Measurements from ENCODE around the gene CPLX1. TPM values are rescaled to one million over a fixed set of nuclear protein-coding genes. Genes with fewer than 3 reads are reported as not detected.

CPLX1 gene
- total and polyA plus RNA-seq, 2 experiments from 2014 or later = 0.79 to 1.8 TPM

GRCh38 chr4:795726-796119 lies 30.2 kb downstream of the CPLX1 start:
- Histone ChIP-seq H3K27me3 (peaks cover 67% of the 10 kb centered on the region), H3K4me3 (no peak overlapping the region), H3K27ac (no peak overlapping the region), H3K4me1 (ENCODE audit: low read depth) (no peaks in the 10 kb centered on the region), H3K36me3 (no peaks in the 10 kb centered on the region), H3K9me3 (ENCODE audit: low read depth) (no peaks in the 10 kb centered on the region)
- no peak for DNase-seq (ENCODE audit: low read depth in 1 of 2, low spot score in 1 of 2)
- TF ChIP-seq, protein P1, sequence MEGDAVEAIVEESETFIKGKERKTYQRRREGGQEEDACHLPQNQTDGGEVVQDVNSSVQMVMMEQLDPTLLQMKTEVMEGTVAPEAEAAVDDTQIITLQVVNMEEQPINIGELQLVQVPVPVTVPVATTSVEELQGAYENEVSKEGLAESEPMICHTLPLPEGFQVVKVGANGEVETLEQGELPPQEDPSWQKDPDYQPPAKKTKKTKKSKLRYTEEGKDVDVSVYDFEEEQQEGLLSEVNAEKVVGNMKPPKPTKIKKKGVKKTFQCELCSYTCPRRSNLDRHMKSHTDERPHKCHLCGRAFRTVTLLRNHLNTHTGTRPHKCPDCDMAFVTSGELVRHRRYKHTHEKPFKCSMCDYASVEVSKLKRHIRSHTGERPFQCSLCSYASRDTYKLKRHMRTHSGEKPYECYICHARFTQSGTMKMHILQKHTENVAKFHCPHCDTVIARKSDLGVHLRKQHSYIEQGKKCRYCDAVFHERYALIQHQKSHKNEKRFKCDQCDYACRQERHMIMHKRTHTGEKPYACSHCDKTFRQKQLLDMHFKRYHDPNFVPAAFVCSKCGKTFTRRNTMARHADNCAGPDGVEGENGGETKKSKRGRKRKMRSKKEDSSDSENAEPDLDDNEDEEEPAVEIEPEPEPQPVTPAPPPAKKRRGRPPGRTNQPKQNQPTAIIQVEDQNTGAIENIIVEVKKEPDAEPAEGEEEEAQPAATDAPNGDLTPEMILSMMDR (IDR thresholded peaks at IDR 0.05; ENCODE audit: low read depth, low read length) = no peak

DNA sequence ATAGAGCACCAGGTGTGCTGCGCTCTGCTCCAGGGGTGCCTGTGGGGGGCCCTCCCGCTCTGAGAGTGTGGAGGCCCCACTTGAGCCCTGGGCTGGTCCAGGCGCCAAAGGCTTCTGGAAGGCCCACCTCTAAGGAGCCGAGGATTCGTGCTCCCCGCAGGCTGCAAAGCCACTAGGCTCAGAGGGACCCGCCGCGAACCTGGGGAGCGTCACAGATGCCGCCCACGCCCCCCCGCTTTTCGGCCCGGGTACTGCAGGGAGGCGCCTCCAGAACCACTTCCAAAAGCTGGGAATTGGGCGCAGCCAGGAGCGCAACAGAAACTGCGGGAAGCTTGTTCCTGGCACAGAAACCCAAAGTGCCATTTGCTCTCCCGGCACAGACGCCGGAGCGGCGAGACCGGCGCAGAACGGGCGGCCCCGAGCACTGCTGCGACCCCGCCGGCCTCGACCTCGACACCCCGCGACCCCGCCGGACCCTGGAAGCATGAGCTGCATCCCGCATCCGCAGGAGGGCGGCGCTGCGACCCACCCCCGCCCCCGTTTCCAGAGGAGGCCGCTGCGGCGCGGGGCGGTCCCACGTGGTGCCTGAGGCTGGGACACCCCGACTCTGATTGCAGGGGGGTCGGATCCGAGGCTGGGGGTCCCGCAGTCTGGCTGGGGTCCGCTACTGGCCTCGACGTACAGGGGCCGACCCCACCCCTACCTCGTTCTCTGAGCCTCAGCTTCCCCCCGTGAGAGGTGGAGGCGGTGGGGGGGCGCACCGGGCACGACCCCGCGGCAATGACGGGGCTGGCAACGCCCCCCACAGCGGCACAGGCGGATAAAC lies 30.8 kb downstream of the CPLX1 start:
- TF ChIP-seq, protein P1 (IDR thresholded peaks at IDR 0.05; ENCODE audit: low read depth, low read length) = no peak
- no peak for DNase-seq (ENCODE audit: low read depth in 1 of 2, low spot score in 1 of 2)

DNA sequence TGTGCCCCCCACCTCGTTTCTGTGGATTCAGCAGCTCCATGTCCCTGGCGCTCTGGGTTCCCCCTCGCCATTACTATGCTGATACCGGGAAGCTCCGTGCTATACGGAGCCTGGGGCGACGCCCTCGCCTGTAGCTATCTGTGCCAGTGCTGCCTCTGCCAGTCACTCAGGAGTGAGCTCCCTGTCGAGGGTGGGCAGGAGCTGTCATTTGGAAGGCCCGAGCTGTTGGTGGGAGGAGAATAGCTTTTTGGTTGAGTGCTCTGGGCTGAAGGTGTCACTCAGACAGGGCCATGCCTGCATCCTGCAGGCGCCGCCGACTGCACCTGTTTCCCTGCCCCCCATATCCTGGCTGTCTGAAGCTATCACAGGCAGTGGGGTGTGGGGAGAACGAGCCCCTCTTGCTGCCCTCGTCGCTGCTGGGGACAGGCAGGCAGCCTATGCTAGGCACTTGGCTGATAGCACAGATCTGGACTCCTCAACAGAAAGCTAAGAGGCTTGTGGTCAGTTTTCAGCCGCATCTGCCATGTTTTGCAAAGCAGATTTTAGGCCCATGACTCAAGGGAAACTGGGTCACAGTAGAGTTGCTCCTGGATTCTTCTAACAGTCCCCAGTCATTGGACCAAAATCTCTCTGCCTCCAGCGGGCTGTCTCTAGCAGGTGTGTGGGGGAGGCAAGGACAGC lies 31.8 kb downstream of the CPLX1 start:
- Histone ChIP-seq H3K4me1 (ENCODE audit: low read depth) (no peaks in the 10 kb centered on the region), H3K36me3 (no peaks in the 10 kb centered on the region), H3K9me3 (ENCODE audit: low read depth) (no peaks in the 10 kb centered on the region), H3K27me3 (peaks cover 78% of the 10 kb centered on the region), H3K4me3 (no peak overlapping the region), H3K27ac (no peak overlapping the region)
- DNase-seq (ENCODE audit: low read depth in 1 of 2, low spot score in 1 of 2) = no peak
- TF ChIP-seq, protein P1 (IDR thresholded peaks at IDR 0.05; ENCODE audit: low read depth, low read length) = no peak

More for the DNA sequence above, 30.8 kb downstream of the CPLX1 start:
- no peak overlapping the region for H3K27ac ChIP-seq
- no peaks in the 10 kb centered on the region for H3K9me3 ChIP-seq (ENCODE audit: low read depth)
- H3K4me3 ChIP-seq = peak overlapping the region; percentile 14
- H3K36me3 ChIP-seq = no peaks in the 10 kb centered on the region
- H3K4me1 ChIP-seq (ENCODE audit: low read depth) = no peaks in the 10 kb centered on the region
- H3K27me3 ChIP-seq = peaks cover 72% of the 10 kb centered on the region

DNA sequence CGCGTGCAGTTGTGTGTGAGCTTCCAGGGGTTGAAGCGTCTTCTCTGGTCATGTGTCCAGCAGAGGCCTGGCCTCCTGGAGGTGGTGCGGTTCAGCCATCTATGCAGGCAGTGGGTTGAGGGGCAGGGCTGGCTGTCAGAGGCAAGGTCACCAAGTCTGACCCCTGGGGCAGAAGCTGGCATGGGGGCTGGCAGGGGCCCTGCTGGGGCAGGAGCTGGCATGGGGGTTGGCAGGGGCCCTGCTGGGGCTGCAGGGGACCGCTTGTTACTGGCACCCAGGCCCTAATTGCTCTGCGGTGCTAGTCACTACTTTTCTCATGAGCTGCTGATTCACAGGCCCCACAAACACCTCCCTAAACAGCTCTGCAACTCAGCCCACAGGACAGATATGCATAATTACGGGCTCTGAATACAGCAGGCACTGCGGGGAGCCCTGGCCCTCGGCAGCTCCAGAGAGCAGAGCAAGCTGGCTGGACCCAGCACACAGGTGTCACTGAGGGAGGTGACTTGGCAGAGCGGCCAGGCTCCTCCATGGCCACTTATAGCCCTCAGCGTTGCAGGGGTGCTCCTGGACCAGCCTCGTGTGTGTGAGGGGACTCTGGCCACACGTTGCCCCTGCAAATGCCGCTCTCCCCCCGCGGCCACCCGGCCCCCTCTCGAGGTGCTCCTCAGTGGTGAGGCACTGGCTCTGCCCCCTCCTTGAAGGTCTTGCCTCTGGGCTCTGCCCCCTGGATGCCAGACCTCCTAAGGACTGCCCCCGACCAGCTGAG lies 32.7 kb downstream of the CPLX1 start:
- Histone ChIP-seq H3K4me1 (ENCODE audit: low read depth) (no peaks in the 10 kb centered on the region), H3K36me3 (no peaks in the 10 kb centered on the region), H3K27me3 (peaks cover 84% of the 10 kb centered on the region)

DNA sequence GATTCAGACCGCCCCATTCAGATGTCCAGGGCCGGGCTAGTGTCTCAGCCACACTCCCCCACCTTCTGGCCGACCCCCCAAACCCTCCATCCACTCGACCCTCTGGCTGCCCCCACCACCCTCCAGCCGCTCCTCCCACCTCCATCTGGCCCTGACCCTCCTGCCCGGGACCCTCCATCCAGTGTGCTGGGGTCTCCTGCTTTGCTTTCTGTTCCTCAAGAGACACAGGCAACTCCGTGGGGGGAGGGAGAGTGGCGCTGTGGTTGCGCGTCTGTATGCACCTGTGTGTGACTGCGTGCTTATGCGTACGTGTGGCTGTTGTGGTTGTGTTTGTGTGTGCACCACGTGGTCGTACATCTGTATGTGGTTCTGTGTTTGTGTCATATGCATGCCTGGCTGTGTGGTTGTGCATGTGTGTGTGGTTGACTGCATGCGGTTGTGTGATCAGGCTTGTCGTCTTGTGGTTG lies 33.3 kb downstream of the CPLX1 start:
- no peaks in the 10 kb centered on the region for H3K36me3 ChIP-seq
- no peak overlapping the region for H3K4me3 ChIP-seq
- DNase-seq (ENCODE audit: low read depth in 1 of 2, low spot score in 1 of 2) = no peak
- peaks cover 91% of the 10 kb centered on the region for H3K27me3 ChIP-seq
- H3K27ac ChIP-seq = no peak overlapping the region
- H3K4me1 ChIP-seq (ENCODE audit: low read depth) = no peaks in the 10 kb centered on the region
- TF ChIP-seq, protein P1 (IDR thresholded peaks at IDR 0.05; ENCODE audit: low read depth, low read length) = no peak
- H3K9me3 ChIP-seq (ENCODE audit: low read depth) = no peaks in the 10 kb centered on the region

More for the DNA sequence above, 32.7 kb downstream of the CPLX1 start:
- DNase-seq (ENCODE audit: low read depth in 1 of 2, low spot score in 1 of 2) = no peak
- H3K27ac ChIP-seq = no peak overlapping the region
- TF ChIP-seq, protein P1 (IDR thresholded peaks at IDR 0.05; ENCODE audit: low read depth, low read length) = no peak
- H3K9me3 ChIP-seq (ENCODE audit: low read depth) = no peaks in the 10 kb centered on the region
- H3K4me3 ChIP-seq = no peak overlapping the region
